H1 (cell line): ENCODE results near the gene ORAI3.

ENCODE experiments used
- CHD1 ChIP-seq: IDR thresholded peaks from 2 replicates; pipeline ENCODE4 v1.6.1; 2012; ENCODE audit warnings: low read depth, low read length, improper control_type of control experiment
- EP300 ChIP-seq, 2 experiments: IDR thresholded peaks; 1 replicate in 1 of 2; 2 replicates in 1 of 2; pipeline ENCODE4 v1.6.1; 2011 to 2012; ENCODE audit warnings: low read depth in 2 of 2, low read length in 2 of 2, mild to moderate bottlenecking in 2 of 2, borderline replicate concordance in 1 of 2, inconsistent platforms in 1 of 2, moderate library complexity in 1 of 2
- HDAC2 ChIP-seq, 2 experiments: fragments of 300-600 bp in 1 of 2; sonication (generic) in 1 of 2; IDR thresholded peaks; 2 replicates each; pipeline ENCODE4 v1.6.1; 2011 to 2012; ENCODE audit warnings: low read depth in 2 of 2, low read length in 2 of 2, mild to moderate bottlenecking in 2 of 2, moderate library complexity in 2 of 2, borderline replicate concordance in 1 of 2, inconsistent platforms in 1 of 2
- JUN ChIP-seq: IDR thresholded peaks from 2 replicates; pipeline ENCODE4 v1.6.1; 2011; ENCODE audit warnings: low read depth, mild to moderate bottlenecking, improper control_type of control experiment, low read length
- JUND ChIP-seq: IDR thresholded peaks from 2 replicates; pipeline ENCODE4 v1.6.1; 2011; ENCODE audit warnings: mild to moderate bottlenecking, improper control_type of control experiment, low read length
- POLR2AphosphoS5 ChIP-seq: IDR thresholded peaks from 2 replicates; pipeline ENCODE4 v1.6.1; 2011; ENCODE audit warnings: low read depth, low read length
- TF ChIP-seq, protein P1 (sequence below): IDR thresholded peaks from 2 replicates; pipeline ENCODE4 v1.6.1; 2012; ENCODE audit warnings: inconsistent platforms
- TF ChIP-seq, protein P2 (sequence below), 3 experiments: IDR thresholded peaks; 1 replicate in 2 of 3; 2 replicates in 1 of 3; pipeline versions ENCODE4 v1.5.1 to v1.6.1; 2011; ENCODE audit warnings: low read length in 3 of 3, mild to moderate bottlenecking in 3 of 3, inconsistent platforms in 2 of 3, low read depth in 1 of 3, moderate library complexity in 1 of 3; ENCODE audit not compliant: insufficient read depth in 1 of 3; ENCODE audit errors: control extremely low read depth in 1 of 3
- TF ChIP-seq, protein P3 (sequence below): IDR thresholded peaks from 2 replicates; pipeline ENCODE4 v1.6.1; 2011; ENCODE audit warnings: low read length, improper control_type of control experiment
- TF ChIP-seq, protein P4 (sequence below): IDR thresholded peaks from 2 replicates; pipeline ENCODE4 v1.6.1; 2012; ENCODE audit warnings: inconsistent platforms

DNA sequence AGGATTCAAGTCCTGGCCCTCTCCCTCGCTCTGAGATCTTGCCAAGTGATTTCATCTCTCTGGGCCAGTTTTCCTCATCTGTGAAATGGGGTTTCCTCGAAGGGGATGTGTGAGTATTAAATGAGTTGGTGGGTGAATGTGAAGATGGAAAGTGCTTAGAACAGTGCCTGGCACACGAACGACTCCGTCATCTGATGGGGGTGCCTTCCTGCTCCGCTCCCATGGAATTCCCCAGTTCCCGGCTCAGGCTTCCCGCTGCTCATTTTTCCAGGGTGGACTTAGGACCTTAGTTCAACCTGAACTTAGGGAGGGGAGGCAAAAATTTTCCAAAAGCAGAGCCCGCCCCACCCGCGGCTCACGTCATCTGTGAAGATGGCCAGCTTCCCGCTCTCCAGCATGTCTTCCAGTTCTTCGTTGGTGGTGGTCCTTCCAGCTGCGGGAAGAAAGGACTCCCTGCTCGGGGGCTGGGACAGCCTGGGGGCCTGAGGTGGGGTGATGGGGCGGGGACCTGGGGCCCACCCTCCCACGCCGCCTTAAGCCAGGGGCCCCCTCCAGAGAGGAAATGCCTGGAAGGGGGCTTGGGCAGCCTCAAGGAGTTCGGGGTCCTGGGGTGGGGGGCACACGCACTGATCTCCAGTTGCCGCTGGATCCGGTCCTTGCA is 47.6 kb downstream of the ORAI3 start:
- TF ChIP-seq, protein P1, sequence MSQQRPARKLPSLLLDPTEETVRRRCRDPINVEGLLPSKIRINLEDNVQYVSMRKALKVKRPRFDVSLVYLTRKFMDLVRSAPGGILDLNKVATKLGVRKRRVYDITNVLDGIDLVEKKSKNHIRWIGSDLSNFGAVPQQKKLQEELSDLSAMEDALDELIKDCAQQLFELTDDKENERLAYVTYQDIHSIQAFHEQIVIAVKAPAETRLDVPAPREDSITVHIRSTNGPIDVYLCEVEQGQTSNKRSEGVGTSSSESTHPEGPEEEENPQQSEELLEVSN: no peak
- TF ChIP-seq, protein P2, sequence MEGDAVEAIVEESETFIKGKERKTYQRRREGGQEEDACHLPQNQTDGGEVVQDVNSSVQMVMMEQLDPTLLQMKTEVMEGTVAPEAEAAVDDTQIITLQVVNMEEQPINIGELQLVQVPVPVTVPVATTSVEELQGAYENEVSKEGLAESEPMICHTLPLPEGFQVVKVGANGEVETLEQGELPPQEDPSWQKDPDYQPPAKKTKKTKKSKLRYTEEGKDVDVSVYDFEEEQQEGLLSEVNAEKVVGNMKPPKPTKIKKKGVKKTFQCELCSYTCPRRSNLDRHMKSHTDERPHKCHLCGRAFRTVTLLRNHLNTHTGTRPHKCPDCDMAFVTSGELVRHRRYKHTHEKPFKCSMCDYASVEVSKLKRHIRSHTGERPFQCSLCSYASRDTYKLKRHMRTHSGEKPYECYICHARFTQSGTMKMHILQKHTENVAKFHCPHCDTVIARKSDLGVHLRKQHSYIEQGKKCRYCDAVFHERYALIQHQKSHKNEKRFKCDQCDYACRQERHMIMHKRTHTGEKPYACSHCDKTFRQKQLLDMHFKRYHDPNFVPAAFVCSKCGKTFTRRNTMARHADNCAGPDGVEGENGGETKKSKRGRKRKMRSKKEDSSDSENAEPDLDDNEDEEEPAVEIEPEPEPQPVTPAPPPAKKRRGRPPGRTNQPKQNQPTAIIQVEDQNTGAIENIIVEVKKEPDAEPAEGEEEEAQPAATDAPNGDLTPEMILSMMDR (IDR thresholded peaks at IDR 0.05; ENCODE audit: control extremely low read depth in 1 of 3, insufficient read depth in 1 of 3, low read depth in 1 of 3, low read length in 3 of 3): no peak
- TF ChIP-seq JUN: no peak
- no peak for TF ChIP-seq POLR2AphosphoS5
- TF ChIP-seq EP300 (IDR thresholded peaks at IDR 0.05; ENCODE audit: borderline replicate concordance in 1 of 2, low read depth in 2 of 2, low read length in 2 of 2): no peak
- TF ChIP-seq, protein P3, sequence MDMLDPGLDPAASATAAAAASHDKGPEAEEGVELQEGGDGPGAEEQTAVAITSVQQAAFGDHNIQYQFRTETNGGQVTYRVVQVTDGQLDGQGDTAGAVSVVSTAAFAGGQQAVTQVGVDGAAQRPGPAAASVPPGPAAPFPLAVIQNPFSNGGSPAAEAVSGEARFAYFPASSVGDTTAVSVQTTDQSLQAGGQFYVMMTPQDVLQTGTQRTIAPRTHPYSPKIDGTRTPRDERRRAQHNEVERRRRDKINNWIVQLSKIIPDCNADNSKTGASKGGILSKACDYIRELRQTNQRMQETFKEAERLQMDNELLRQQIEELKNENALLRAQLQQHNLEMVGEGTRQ: no peak
- TF ChIP-seq CHD1: no peak
- TF ChIP-seq HDAC2 (IDR thresholded peaks at IDR 0.05; ENCODE audit: borderline replicate concordance in 1 of 2, low read depth in 2 of 2, low read length in 2 of 2): no peak
- TF ChIP-seq, protein P4, sequence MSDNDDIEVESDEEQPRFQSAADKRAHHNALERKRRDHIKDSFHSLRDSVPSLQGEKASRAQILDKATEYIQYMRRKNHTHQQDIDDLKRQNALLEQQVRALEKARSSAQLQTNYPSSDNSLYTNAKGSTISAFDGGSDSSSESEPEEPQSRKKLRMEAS: no peak
- TF ChIP-seq JUND: no peak
